Measurements from ENCODE around the gene RIN2.
"Not testable (repeated sequence)": the region's sequence is repeated elsewhere in the genome, so short reads cannot be mapped to it uniquely, and the experiment has no call there.

Gene RIN2

DNA sequence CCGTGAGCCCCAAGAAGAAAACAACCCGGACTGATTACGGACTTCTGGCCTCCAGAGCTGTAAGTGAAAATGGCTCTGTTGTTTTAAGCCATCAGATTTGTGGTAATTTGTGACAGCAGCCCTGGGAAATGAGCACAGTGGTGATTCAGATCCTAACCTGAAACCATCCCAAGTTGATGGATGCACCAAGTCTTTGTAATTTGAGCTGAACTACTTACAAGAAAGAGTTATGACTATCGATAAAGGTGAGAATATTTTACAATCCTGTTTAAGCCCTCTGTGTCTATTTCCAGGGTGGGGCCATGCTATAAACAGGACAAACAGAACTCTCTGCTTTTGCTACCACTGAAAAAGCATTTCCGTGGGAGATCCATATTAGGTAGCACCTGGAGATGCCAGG, 19.1 kb upstream of the RIN2 start:
- DNase-seq, result no peak

DNA sequence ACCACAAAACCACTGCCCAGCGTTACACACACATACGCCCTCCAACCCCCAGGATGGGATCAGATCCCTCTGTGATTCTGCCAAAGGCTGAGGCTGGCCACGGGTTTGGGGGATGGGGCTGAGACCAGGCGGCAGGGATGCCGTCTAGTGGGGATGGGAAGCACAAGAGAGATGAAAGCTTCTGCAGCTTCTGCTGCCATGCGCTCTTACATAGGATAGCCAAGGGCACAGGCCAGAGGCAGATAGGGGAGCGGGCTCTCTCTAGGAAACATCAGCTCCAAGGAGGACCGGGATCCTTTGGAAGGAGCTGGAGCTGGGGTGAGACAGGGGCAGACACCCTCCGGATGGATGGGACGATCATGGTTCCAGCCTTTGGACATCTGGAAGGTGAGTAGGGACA, 18.7 kb upstream of the RIN2 start:
- no peak for DNase-seq

DNA sequence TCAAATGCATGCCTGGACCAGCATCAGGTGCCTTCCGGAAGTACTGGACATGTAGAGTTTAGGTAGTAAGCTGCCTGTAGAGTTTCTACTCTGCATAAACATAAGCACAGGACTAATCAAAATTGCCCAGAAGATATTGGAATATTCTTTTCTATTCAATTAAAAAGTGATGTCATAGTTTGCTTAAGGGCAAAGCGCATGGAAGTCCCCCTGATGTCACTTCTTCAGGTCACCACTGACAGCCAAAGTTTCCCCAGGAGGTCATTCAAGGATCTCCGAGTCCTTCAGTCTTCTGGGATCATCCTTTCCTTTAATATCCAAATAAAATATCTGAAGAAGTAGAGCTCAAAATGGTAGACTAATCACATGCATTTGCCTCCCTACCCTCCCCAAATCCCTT, 17.5 kb upstream of the RIN2 start:
- no peak for DNase-seq

DNA sequence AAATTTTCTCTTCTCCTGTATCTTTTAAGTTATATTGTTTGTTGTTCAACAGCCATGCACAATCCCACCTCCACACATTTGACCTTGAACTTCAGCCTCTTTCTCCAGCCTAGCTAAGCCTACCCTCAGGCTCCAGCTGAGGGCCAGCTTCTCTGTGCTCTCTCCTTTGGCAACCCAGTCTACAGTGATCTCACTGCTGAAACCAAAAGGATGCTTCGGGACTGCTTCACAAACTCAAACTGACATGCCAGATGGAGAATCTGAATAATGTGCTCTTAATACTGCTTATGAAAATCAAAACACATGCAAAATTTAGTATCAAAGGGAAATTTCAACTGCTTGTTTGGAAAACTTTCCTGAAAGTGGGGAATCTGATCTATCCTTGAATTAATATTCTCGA, 16.1 kb upstream of the RIN2 start:
- DNase-seq, result no peak

DNA sequence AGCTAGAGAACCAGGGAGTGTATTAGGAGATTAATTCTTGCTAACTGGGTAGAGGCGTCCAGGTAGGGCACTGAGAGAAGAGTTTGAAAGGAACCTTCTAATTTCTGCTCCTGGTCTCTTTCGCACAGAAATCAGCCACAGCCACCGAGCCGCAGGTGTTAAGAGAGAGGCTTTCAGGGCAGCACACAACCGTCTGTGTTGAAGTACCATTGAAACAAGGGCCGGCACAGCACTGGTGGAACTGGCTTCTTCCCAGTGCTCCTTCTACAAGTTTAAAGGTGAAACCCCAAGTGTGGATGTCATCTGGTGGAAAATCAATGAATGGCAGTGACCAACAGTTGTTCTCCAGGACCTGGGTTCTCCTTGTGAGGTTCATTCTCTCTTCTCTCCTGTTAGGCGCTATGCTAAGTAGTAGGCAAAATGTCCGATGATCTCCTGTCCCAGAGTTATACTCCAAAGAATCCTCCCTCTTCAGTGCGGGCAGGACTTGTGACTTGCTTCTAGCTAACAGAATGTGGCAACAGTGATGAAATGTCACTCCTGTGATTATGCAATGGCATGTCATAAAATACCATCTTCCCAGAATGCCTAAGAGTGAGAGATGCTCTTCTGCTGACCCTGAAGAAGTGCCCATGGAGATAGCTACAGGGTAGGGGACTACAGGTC, 15.0 kb upstream of the RIN2 start:
- no peak for DNase-seq

DNA sequence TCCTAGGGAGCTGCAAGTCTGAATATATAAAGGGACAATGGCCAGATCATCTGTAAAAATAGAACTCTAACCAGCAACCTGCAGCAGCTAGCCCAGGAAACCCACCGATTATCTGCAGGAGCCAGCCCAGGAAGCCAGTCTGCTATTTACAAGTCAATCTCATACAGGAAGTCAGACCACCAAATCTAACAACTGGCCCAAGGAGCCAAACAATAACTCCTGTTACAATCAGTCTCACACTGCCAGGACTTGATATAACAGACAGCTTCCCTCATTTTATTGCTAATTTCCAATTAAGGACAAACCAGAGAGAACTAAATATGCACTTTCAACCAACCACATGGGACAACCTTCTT, 14.4 kb upstream of the RIN2 start:
- DNase-seq, result no peak

DNA sequence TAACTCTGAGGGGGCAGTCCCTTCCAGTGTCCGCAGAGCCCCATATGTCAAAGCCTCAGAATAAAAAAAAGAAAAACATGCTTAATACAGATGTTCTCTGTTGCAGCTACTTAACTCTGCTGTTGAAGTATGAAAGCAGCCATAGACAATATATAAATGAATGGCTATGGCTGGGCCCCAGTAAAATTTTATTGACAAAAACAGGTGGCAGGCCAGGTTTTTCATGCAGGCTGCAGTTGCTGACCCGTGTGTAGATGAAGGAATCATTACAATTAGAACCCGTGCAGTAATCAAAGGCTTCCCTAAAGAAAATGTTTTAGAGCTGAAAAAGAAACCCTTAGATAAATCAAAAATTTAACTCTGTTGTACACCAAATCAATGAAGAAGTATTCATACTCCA, 13.0 kb upstream of the RIN2 start:
- no peak for DNase-seq

DNA sequence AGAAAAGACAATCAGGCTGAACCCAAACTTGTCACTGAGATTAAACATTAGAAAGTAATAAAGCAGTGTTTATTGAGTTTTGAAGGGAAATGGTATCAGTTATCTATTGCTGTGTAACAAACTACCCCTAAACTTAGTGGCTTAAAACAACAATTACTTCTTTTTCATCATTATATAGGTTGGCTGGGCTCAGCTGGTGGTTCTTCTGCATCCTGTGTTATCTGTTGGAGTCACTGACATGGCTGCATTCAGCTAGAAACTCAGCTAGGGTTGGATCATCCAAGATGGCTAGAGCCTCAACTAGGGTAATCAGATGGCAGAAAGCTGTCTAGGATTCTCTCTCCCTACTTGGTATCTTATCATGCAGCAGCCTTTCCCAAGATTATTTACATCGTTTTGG, 12.5 kb upstream of the RIN2 start:
- DNase-seq, result no peak

DNA sequence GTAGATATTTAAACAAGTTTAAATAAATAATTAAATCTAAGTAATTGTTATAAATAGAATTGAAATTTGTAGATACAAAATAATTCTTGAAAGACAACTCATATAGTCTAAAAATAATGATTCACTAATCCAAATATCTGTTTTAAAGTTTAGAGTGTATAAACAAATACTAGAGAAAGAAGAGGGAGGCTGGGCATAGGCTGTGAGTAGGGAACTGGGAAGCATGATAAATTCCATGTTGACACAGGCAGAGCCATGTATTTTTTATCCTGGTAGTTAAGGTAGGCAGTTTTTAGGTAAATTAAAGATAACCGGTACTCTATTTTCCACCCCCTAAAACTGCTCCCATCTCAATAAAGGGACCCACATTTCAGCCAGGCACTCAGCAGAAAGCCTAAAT, 11.7 kb upstream of the RIN2 start:
- no peak for DNase-seq

DNA sequence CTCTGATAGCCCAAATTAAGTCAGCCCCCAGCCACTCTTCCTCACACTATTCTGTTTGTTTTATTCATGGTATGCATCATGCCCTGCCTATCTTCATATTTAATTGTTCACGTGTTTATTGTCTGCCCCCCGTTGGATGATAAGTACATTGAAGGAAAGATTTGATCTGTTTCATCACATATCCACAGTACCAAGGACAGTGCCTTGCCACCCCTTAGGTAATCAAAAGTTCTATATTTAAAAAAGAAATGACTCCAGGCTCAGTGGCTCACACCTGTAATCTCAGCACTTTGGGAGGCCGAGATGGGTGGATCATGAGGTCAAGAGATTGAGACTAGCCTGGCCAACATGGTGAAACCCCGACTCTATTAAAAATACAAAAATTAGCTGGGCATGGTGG, 10.2 kb upstream of the RIN2 start:
- DNase-seq, result no peak

DNA sequence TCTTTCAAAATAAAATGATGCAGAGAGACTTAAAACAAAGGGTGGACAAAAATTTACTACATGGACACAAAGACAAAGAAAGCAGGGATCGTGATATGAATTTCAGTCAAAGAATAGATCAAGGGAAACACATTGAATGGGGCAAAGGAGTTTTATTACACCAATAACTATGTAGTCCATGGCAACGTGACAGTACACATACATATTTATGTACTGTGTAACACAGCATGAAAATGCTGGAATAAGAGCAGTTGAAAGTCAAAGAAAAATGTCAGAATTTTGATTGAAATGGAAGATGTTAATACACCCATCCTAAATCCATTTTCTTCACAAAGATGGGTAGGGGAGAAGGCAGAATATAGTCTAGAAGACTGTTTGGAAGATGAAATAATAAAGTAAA, 9.4 kb upstream of the RIN2 start:
- DNase-seq, result no peak

DNA sequence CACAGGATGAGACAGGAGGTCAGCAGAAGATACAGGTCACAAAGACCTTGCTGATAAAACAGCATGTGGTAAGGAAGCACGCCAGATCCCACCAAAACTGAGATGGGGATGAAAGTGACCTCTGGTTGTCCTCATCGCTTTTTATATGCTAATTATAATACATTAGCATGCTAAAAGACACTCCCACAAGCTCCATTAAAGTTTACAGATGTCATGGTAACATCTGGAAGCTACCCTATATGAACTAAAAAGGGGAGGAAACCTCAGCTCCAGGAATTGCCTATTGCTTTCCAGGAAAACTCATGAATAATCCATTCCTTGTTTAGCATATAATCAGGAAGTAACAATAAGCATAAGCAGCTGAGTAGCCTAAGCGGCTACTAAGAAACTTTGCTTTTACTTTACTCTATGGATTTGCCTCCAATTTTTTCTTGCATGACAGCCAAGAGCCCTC, 8.4 kb upstream of the RIN2 start:
- no peak for DNase-seq

DNA sequence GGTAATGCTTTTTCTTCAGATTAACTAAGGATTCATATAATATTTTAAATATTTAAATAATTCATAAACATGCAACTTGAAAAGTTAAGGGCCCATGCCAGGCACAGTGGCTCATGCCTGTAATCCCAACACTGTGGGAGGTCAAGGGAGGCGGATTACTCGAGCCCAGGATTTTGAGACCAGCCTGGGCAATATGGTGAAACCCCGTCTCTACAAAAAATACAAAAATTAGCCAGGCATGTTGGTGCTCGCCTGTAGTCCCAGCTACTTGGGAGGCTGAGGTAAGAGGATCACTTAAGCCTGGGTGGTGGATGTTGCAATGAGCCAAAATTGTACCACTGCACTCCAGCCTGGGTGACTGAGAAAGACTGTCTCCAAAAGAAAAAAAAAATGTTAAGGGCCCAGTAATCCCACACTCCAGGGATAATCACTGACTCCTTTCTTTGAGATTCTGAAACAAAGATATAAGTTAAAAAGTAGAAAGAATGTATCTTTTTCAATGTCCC, 7.9 kb upstream of the RIN2 start:
- DNase-seq, result no peak

DNA sequence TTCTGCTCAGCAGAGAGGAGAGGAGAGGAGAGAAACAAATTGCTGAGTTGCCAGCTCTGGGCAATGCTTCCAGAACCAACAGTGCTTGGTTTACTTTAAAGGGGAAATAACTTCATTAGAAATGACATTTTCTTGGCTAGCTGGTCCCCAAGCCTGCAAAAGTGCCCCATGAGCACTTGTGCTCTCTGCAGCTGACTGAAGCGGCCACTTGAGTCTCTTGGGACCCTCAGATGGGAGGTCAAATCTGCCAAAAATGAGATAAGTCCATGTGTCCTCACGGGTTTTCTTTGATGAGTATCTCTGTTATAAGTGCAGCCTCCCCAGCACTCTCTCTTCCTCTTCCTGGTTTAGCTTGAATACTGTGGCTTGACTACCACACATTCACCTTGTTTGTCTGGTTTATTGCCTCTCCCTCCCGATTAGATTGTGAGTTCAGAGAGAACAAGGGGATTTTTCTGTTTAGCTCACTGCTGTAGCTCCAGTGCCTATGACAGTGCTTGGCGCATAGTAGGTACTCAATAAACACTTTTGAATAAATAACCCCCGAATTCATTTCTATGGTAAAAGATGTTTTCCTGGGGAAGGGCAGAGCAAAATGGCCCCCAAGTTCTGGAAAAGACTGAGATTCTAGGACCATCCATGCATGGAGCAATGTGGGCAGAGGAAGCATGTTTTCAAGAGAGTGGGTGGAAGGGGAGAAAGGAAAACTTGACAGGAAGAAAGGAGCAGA, 7.0 kb upstream of the RIN2 start:
- DNase-seq, result no peak

DNA sequence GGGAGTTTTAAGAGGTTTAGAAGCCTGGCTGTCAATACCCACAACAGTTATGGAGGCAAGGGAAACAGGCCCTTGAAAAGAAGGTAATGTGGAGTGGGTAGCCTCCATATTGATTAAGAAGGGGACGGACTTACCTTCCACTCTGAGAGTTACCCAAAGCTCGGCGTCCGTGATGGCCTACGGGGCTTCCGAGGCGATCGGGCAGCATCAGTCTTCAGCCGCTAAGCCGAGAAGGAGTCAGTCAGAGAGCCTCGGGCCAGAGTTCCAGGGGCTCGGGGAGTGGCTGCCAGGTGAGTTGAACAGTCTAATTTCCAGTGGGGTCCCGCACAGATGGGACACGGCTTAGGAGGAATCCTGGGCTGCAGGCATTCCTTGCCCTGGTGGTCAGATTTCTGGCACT, 3.9 kb upstream of the RIN2 start:
- DNase-seq, result not testable (repeated sequence)

DNA sequence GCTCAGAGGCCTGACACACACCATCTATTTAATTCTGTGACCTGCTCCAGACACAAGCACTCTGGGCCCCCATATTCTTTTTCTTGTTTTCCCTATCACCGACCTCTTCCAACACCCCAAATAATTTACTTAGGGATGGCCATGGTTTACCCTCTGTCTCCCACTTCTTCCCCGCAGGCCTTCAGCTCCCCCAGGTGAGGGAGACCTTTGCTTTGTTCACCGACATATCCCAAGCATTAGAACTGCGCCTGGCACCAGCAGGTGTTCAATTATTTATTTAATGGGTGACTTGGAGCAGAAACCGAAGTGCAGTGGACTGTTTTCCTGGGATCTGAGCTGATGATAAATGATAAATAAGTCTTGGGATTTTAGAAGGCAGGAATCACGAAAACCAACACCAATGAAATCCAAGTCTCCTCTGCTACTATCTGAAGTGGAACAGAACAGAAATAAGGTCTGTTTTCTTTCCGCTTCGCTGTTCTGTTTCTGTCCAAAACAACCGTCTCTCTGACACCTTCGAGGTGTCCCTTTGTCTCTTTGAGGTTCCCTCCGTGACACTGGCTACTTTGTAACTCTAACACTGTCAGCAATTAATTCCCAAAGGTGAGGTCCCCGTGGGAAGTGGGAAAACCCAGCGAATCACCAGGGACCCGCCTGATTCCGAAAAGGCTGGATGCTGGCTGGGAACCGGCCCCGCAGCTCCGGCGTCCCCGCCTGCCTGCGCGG, 1.1 kb upstream of the RIN2 start:
- DNase-seq, result no peak

DNA sequence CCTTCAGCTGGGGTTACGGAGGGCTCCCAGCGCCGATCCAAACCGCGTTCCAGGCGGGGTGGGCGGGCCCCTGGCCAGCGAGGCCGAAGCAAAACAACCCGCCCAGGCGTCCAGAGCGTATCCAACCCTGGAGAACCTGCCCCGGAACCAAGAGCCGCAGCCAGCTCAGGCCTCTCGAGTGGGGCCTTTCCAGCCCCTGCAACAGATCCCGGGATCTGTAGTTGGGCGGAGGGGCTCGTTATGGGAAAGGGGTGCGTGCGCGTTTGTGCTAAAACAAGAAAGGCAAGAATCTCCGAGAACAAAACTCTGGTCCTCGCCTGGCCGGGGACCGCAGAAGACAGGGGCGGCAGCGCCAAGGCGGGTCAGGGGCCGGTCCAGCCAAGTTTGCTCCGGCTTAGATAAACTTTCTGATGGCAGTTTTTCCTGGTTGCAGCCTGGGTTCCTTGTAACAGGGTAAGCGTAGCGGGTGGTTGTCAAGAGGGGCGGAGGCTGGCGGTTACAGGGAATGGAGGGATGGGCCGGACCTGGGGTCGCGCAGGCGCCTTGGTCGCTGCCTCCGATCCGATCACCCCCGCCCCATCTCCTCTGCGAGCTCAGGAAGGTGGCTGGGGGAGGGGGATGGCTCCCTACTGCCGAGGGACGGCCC, 448 bp upstream of the RIN2 start:
- no peak for DNase-seq

DNA sequence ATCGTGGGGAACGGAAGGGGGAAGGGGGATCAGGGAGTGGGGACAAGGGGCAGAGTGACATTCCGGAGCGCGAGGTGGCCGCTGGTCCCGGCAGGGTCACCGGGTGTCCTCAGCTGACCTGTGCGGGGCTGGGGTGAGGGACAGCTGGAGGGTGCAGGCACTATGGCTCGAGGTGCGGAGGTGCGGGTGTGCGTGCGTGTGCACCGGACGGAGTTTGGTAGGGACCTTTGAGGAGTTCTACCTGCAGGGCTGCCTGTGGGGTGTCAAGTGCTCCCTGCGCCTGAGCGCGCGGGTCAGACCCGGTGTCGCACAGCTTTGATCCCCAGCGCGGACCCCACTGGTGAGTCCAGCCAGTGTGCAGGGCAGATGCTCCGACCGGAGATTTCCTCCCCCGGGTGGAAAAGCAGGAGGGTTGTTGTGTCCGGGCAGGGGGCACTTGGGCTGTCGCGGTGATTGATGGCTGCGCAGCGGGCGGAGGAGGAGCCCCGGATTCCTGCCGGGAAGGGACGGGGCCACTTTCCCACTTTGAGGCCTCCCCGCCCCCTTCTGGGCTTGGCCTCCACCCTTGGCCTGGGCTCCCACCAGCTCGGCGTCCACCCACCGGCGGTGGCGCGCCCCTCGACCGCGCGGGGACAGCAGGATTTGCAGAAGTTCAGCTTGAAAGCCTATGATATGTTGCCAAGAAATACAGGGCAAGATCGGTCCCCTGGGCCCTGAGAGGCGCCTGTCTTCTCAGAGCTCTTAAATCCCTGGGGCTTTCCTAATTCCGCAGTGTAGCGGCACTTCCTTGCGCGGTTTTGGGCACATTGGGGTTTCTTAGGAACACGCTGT, 658 bp downstream of the RIN2 start:
- no peak for DNase-seq

DNA sequence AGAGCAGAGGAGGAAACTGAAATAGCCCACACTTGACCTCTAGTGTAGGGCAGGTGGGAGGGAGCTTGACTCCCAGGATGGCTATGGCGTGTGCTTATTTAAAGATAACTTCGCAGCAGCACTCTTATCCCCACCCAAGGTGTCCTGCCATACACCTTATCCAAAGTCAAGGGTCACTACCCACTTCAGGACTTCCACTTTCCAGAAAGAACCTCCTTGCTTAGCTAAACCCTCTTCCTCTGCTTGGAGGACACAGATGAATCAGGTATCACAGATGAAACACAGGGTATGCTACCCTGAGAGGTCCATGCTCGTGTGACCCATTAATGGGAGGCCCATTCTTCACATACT, 2.3 kb downstream of the RIN2 start:
- no peak for DNase-seq

DNA sequence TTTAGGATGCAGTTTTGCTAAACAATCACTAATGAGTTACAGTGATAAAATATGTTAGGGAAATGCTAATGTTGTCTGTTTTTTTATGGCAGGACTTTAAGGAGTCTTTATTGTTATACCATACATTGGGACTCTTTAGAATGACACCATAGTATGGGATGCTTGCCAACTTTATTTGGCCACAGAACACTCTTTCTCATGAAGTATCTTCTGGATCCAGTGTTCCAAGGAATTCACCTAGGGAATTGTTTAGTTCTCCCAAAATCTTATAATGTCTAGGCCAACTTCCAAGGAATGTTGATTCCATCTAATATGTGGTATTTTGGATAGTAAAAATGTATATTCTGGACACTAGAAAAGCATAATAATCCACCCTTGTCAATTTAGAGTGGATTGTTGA, 3.3 kb downstream of the RIN2 start:
- DNase-seq, result no peak

DNA sequence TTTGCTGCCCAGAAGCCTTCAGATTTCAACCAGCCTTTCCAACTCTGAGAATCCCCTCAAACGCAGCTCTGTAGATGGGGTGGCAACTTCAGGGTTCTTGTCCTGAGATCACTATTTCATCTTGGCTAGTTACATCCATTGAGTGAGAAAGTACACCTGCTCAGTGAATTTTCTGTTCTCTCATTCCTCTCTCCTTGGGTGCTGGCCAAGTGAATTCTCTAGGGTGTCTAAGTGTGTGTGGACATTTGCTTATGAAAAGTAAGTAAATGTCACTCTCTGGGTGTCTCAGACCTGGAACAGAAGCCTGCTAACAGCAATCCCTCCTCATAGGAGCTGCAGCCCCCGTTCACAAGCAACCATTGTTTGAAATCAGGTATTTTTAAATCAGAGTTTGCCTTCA, 3.8 kb downstream of the RIN2 start:
- no peak for DNase-seq

DNA sequence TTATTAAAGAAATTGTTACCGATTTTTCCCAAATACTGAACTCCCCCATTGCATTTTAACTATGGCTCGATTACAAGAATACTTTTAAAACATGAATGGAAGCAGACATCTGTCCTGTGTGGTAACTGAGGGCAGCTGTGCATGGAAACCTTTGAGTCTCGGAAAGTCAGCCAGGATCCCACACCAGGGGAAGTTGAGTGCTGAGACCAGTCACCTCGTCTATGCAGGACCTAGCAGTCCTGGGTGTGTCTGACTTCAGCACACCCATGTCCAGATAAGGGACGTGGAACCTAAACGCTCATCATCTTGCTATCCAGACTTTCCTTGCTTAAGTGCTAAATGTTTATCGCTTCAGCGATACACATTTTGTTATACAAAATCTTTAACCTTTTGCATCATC, 6.1 kb downstream of the RIN2 start:
- DNase-seq, result no peak

DNA sequence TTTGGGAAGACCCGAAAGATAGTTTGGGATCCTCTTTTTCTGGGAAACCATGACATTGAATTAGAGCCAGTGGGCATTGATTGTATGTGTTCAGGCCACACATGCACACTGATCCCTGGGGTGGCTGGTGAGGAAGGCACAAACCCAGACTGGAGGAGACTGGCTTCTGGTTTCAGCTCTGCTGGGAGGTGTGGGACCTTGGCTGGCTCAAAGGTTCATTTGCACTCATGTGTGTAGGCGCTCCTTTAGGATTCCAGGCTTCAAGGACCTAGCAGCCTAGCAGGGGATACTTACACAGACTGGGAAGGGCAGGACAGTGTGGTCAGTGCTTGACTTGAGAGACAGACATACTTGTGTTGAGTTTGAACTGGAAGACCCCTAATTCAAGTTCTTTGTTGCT, 7.2 kb downstream of the RIN2 start:
- no peak for DNase-seq
